HK-2 (cell line): Measurements from ENCODE around the gene CCNL2.

Experiments
- DNase-seq: peaks from one replicate; pipeline ENCODE4 v3.0.0-alpha.2; 2018; ENCODE audit not compliant: unreplicated experiment

The CCNL2 gene

GRCh38 chr1:1356796-1357401 is 42.2 kb downstream of the CCNL2 start:
- DNase-seq = no peak

GRCh38 chr1:1356166-1356795 is 42.9 kb downstream of the CCNL2 start:
- DNase-seq = no peak

GRCh38 chr1:1355416-1355815 is 43.7 kb downstream of the CCNL2 start:
- DNase-seq = no peak

- no peak for DNase-seq
These were observed 44.6 kb downstream of the CCNL2 start for GRCh38 chr1:1354271-1355247.

GRCh38 chr1:1353389-1354151 is 45.6 kb downstream of the CCNL2 start:
- no peak for DNase-seq

- DNase-seq = no peak
These were observed 46.2 kb downstream of the CCNL2 start for GRCh38 chr1:1352786-1353388.

GRCh38 chr1:1351511-1352427 is 47.4 kb downstream of the CCNL2 start:
- DNase-seq = no peak

- DNase-seq = peak; percentile 65
These were observed 49.7 kb downstream of the CCNL2 start, which contains the start of gene DVL1 for GRCh38 chr1:1349256-1350012. Gene DVL1, minus strand, starts transcription at chr1:1349418. Its CDS starts 353 bp downstream, at chr1:1349065.

GRCh38 chr1:1348420-1349255 is 50.5 kb downstream of the CCNL2 start:
- peak; percentile 49 for DNase-seq

GRCh38 chr1:1347663-1348419 is 51.3 kb downstream of the CCNL2 start:
- DNase-seq = peak; percentile 63

- DNase-seq = no peak
These were observed 52.0 kb downstream of the CCNL2 start for GRCh38 chr1:1347026-1347595.

GRCh38 chr1:1346501-1346890 is 52.6 kb downstream of the CCNL2 start:
- no peak for DNase-seq

GRCh38 chr1:1345860-1346500 is 53.2 kb downstream of the CCNL2 start:
- no peak for DNase-seq

GRCh38 chr1:1345384-1345783 is 53.8 kb downstream of the CCNL2 start:
- no peak for DNase-seq

- DNase-seq = peak; percentile 86
These were observed 54.3 kb downstream of the CCNL2 start for GRCh38 chr1:1344655-1345361.

- no peak for DNase-seq
These were observed 55.2 kb downstream of the CCNL2 start for GRCh38 chr1:1343811-1344421.
